HUDEP-2 (cell line): ENCODE measurements around the gene CCNY.

ENCODE experiments used
- DNase-seq, 76 experiments: peaks; one replicate each; lab custom pipeline; 2025; ENCODE audit not compliant: unreplicated experiment in 76 of 76; lab: John Stamatoyannopoulos, UW

CCNY gene

GRCh38 chr10:35379226-35380137 lies 43.2 kb downstream of the CCNY start:
- DNase-seq: peak in 65 of 76 experiments; percentile 4 to 74 (median 46)

GRCh38 chr10:35382096-35382495 lies 45.8 kb downstream of the CCNY start:
- no peak for DNase-seq

GRCh38 chr10:35384265-35384868 lies 48.1 kb downstream of the CCNY start:
- DNase-seq: peak in 1 of 76 experiments; percentile 11

GRCh38 chr10:35386594-35387174 lies 50.4 kb downstream of the CCNY start:
- DNase-seq: peak in 5 of 76 experiments; percentile 2 to 24 (median 12)

- DNase-seq: no peak
These were observed 51.5 kb downstream of the CCNY start for GRCh38 chr10:35387768-35388167.

- DNase-seq: no peak
These were observed 51.9 kb downstream of the CCNY start for GRCh38 chr10:35388197-35388596.

- no peak for DNase-seq
These were observed 52.4 kb downstream of the CCNY start for GRCh38 chr10:35388682-35389081.

GRCh38 chr10:35390161-35390840 lies 54.0 kb downstream of the CCNY start:
- DNase-seq: no peak

- no peak for DNase-seq
These were observed 54.5 kb downstream of the CCNY start for GRCh38 chr10:35390843-35391152.

- DNase-seq: no peak
These were observed 55.0 kb downstream of the CCNY start for GRCh38 chr10:35391153-35391953.

- no peak for DNase-seq
These were observed 55.6 kb downstream of the CCNY start for GRCh38 chr10:35391954-35392262.

- no peak for DNase-seq
These were observed 56.3 kb downstream of the CCNY start for GRCh38 chr10:35392482-35393228.

- no peak for DNase-seq
These were observed 58.1 kb downstream of the CCNY start for GRCh38 chr10:35394411-35394851.

- no peak for DNase-seq
These were observed 58.6 kb downstream of the CCNY start for GRCh38 chr10:35394934-35395333.

GRCh38 chr10:35396560-35397434 lies 60.5 kb downstream of the CCNY start:
- no peak for DNase-seq

- DNase-seq: no peak
These were observed 61.6 kb downstream of the CCNY start for GRCh38 chr10:35397953-35398352.

- no peak for DNase-seq
These were observed 62.0 kb downstream of the CCNY start for GRCh38 chr10:35398355-35398754.

GRCh38 chr10:35398908-35399307 lies 62.6 kb downstream of the CCNY start:
- DNase-seq: no peak
